Gastroesophageal sphincter (tissue), 3 donors: ENCODE data around the gene NUTM2F.
"Not testable (repeated sequence)": the region's sequence is repeated elsewhere in the genome, so short reads cannot be mapped to it uniquely, and the experiment has no call there.

ENCODE experiments used
- POLR2A ChIP-seq, 2 donors: fragments of 450-650 bp; IDR thresholded peaks; one replicate each; pipeline ENCODE4 v1.6.1; 2017; ENCODE audit warnings: antibody characterized with exemption in 2 of 2, mild to moderate bottlenecking in 2 of 2, moderate library complexity in 1 of 2
- TF ChIP-seq, protein P1 (sequence below), 4 experiments: fragments of 200-600 bp in 2 of 4; fragments of 450-650 bp in 2 of 4; sonication (generic) in 1 of 4; IDR thresholded peaks; one replicate each; pipeline ENCODE4 v1.5.1; 2017 to 2019; ENCODE audit warnings: antibody characterized with exemption in 4 of 4, mild to moderate bottlenecking in 2 of 4, moderate library complexity in 2 of 4

DNA sequence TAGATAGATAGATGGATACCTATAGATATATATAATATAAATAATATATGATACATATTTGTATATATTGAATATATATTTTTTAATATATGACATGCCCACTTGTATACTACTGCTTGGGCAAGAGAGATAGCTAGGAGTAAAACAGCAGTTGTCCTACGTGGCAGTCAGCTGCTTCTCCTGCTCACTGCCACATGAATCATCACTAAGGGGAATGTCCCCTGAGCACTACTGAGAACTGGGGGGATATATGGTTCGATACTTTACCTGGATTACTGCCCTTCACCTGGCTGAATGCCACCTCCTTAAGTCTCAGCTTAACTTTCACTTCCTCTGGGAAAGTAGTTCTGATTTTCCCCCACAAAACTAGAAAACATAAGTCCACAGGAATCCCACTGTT, 13.3 kb upstream of the NUTM2F start:
- TF ChIP-seq, protein P1, sequence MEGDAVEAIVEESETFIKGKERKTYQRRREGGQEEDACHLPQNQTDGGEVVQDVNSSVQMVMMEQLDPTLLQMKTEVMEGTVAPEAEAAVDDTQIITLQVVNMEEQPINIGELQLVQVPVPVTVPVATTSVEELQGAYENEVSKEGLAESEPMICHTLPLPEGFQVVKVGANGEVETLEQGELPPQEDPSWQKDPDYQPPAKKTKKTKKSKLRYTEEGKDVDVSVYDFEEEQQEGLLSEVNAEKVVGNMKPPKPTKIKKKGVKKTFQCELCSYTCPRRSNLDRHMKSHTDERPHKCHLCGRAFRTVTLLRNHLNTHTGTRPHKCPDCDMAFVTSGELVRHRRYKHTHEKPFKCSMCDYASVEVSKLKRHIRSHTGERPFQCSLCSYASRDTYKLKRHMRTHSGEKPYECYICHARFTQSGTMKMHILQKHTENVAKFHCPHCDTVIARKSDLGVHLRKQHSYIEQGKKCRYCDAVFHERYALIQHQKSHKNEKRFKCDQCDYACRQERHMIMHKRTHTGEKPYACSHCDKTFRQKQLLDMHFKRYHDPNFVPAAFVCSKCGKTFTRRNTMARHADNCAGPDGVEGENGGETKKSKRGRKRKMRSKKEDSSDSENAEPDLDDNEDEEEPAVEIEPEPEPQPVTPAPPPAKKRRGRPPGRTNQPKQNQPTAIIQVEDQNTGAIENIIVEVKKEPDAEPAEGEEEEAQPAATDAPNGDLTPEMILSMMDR (IDR thresholded peaks at IDR 0.05) = not testable (repeated sequence)
- TF ChIP-seq POLR2A (IDR thresholded peaks at IDR 0.05) = not testable (repeated sequence)
